Activated CD4-positive, alpha-beta memory T cell treated with anti-CD3 and anti-CD28 coated beads, Interleukin-2, amount 10 ng/mL, durations not matched to agents 7 days and 5 days (primary cell): Measurements from ENCODE around the gene CORO6. TPM values are rescaled to one million over a fixed set of nuclear protein-coding genes. Genes with fewer than 3 reads are reported as not detected.

ENCODE experiments used
- total RNA-seq, 2 experiments: library from RNA; stranded (reverse); gene quantifications; one replicate each; pipeline ENCODE4 v1.2.3, GENCODE V29; 2021

The CORO6 gene
- total RNA-seq, 2 experiments from 2014 or later: 5.3 to 5.6 TPM

Other genes with a start within 250 kb of the CORO6 start
- 10 to 100 TPM; 50.0 to 51.0 TPM for gene TAOK1, start 232.5 kb downstream of the CORO6 start, total RNA-seq
- gene ABHD15, start 55.9 kb downstream of the CORO6 start, total RNA-seq: 10 to 100 TPM; 18.5 to 19.3 TPM
- gene TP53I13, start 54.2 kb downstream of the CORO6 start, total RNA-seq: 100 to 1,000 TPM; 112 to 118 TPM
- gene GIT1, start 33.3 kb downstream of the CORO6 start, total RNA-seq: 10 to 100 TPM; 76.6 to 80.4 TPM
- gene ANKRD13B, start 29.8 kb downstream of the CORO6 start, total RNA-seq: 10 to 100 TPM; 11.3 to 13.6 TPM